Stimulated activated CD8-positive, alpha-beta memory T cell treated with anti-CD3 and anti-CD28 coated beads, Interleukin-7, amount 100 ng/mL, for 1 hour (primary cell): ENCODE data around the gene FARSB.

Source experiments
- DNase-seq, 2 donors: peaks; one replicate each; pipeline ENCODE4 v3.0.0-alpha.2; 2020; ENCODE audit warnings: low read depth in 2 of 2

The FARSB gene

DNA sequence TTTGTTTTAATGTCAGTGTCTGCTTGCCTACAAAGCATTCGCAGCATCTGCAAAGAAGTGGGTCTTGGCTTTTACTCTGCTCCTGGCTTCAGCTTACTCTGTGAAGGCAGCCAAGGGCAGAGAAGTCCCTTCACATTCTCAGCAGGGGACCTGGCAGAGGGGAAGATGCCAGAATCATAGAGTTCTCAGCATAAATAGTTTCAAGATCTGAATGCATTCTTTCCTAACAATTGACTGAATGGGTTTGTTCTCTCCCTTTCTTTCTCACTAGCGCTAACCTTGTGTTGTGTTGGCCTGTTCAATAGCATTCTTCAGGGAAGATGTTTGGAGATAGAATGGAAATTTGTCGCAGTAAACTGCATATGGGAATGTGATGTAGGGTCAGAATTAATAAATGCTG lies 106.9 kb downstream of the FARSB start:
- DNase-seq, result no peak

DNA sequence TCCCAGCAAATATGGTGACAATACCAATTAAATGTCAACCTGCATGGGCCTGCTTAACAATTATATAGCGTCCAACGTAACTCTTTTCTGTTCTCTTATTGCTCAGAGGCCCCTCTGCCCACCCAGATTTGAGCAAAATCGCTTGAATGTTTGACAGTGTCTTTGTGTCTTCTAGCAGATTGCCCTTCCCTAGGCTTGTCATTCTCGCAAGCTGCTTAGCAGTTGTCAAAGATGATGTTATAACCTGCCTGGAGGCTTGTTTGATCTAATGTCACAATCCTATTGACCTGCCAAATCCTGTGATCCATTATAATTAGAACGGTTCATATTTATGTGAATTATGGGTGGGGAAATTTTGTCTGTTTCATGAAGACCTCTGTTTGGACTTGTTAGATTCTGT lies 108.8 kb downstream of the FARSB start:
- DNase-seq, result no peak

GRCh38 chr2:222545823-222546795 lies 109.8 kb downstream of the FARSB start:
- DNase-seq, result no peak

- DNase-seq, result no peak
Measured at GRCh38 chr2:222544661-222545060, 111.2 kb downstream of the FARSB start.

GRCh38 chr2:222538535-222538934 lies 117.4 kb downstream of the FARSB start:
- no peak for DNase-seq

DNA sequence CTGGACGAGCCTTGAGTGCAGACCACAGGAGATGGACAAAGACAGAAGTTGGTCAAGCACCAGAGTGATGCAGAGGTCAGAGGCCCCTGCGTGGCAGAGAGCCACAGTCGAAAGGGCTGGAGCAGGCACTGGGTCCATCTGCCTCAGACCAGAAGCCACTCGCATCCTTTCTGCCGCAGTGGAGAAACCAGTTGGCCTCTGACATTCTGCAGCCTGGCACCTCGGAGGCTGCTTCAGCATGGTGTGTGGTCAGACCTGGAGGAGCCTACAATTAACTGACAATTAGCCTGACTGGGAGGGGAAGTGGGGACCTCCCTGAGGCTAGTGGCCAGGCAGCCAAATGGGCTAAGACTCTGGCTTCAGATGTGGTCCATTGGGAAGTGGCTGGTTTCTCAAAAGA lies 120.4 kb downstream of the FARSB start:
- DNase-seq, result no peak

DNA sequence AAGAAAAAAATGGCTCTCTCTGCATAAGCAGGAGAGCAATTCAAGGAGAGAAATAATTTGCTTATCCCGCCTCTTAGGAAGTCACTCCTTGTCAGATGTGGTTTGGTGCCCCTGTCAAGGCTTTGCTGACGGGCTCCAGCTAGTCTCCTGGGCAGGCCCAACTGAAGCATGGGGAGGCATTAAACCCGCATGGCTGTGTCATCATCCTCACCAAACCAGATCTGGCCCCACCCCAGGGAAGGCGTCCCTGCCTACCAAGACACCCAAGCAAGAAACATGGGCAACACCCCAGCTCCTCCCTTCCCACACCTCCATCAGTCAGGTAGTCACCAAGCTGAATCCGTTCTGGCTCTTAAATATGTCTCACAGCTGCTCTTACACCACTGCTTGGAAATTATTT lies 123.6 kb downstream of the FARSB start:
- no peak for DNase-seq

GRCh38 chr2:222526480-222527277 lies 129.2 kb downstream of the FARSB start:
- DNase-seq, result no peak

GRCh38 chr2:222525811-222526210 lies 130.1 kb downstream of the FARSB start:
- no peak for DNase-seq

DNA sequence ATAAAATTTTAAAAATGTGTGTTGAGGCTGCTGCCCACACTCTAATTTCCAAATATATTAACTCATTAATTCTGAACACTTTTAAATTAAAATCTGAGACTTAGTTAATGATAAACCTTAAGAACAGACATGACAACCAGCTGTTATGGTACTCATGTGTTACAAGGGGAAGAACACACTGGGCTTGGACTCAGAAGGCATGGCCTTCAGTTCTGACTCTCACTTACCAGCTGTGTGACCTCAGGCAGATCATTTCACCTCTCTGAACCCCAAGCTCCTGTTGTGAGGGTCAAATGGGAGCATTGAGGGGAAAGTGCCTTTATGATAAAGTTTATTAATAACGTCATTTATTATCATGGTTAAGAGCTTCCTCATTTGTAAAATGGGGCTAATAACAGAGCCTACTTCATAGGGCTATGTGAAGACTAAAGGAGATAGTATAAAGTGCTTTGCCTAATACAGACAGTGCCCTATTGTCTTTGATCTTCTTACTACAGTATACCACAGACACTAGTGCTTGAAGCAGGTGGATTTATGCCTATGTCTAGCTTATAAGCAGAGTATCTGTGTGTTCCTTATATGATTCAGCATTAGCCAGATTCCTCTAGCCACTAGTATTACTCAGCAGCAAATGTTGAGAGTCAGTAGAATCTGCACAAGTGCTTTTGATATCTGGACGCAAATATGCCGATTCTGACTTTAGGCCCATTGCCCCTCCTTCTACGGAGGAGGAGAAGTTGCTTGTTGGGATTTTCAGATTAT lies 131.9 kb downstream of the FARSB start:
- DNase-seq, result no peak

DNA sequence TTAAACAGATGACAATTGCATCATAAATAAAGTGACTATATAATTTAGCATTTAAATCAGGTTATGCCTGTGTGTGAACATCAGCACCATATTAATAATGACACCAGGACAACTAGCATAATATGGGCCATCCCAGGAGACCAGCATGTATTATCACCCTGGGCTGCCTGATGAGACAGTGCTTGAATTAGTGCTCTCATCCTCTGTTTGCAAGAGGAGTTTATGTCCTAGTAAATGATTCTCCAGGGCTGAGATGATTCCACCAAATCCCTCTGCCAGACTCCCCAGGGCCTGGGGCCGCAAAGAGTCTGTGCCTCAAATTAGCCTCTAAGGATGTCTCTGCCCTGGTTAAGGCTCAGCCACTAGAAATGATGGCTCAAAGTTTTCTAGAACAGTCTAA lies 133.8 kb downstream of the FARSB start:
- DNase-seq, result no peak

- DNase-seq, result no peak
Measured at GRCh38 chr2:222521099-222521498, 134.8 kb downstream of the FARSB start.
